ENCODE results near the gene BCAM.

DNA sequence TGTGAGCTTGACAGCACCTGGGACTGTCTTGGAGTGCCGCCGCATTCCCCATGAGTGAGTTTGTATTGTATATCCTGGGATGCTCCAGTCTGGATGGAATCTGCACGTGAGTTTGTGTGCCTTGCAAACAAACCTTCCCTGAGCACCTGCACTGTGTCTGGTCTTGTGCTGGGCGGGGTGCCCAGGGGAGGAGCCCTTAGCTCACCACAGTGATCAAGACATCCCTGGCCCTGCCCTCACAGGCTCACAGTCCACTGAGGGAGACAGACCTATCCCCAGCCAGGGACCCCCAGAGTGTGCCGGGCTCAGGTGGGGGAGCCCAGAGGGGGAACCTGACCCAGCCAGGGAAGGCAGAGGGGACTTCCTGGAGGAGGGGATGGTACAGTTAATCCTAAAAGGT lies 1.7 kb upstream of the BCAM start:
- TF ChIP-seq EZH2 (IDR thresholded peaks at IDR 0.05; ENCODE audit: borderline replicate concordance, low read depth, low read length, severe bottlenecking) (no peak), POLR2A (IDR thresholded peaks at IDR 0.05; ENCODE audit: low read depth, low read length) (no peak), POLR2AphosphoS5 (IDR thresholded peaks at IDR 0.05; ENCODE audit: insufficient read depth, low read depth, low read length) (no peak), JUN (IDR thresholded peaks at IDR 0.05; ENCODE audit: borderline replicate concordance, insufficient read depth, insufficient read length, low read depth) (no peak)
- TF ChIP-seq, protein P1, sequence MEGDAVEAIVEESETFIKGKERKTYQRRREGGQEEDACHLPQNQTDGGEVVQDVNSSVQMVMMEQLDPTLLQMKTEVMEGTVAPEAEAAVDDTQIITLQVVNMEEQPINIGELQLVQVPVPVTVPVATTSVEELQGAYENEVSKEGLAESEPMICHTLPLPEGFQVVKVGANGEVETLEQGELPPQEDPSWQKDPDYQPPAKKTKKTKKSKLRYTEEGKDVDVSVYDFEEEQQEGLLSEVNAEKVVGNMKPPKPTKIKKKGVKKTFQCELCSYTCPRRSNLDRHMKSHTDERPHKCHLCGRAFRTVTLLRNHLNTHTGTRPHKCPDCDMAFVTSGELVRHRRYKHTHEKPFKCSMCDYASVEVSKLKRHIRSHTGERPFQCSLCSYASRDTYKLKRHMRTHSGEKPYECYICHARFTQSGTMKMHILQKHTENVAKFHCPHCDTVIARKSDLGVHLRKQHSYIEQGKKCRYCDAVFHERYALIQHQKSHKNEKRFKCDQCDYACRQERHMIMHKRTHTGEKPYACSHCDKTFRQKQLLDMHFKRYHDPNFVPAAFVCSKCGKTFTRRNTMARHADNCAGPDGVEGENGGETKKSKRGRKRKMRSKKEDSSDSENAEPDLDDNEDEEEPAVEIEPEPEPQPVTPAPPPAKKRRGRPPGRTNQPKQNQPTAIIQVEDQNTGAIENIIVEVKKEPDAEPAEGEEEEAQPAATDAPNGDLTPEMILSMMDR (IDR thresholded peaks at IDR 0.05; ENCODE audit: extremely low read depth in 1 of 2, insufficient read depth in 1 of 2, low read depth in 1 of 2, low read length in 2 of 2) = no peak
- TF ChIP-seq, protein P2, sequence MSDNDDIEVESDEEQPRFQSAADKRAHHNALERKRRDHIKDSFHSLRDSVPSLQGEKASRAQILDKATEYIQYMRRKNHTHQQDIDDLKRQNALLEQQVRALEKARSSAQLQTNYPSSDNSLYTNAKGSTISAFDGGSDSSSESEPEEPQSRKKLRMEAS (IDR thresholded peaks at IDR 0.05; ENCODE audit: insufficient read depth, insufficient read length) = no peak

Data from endothelial cell of umbilical vein (primary cell).